Fibroblast of mammary gland (primary cell): Measurements from ENCODE around the gene SNX7.

Experiments
- DNase-seq: peaks from one replicate; pipeline ENCODE4 v3.0.0-alpha.2; 2010; ENCODE audit warnings: low read depth
- H3K4me3 ChIP-seq: 2 replicates; pipeline ENCODE4 v1.5.1; 2011; ENCODE audit warnings: low read depth, mild to moderate bottlenecking, low read length, moderate library complexity; ENCODE audit not compliant: control insufficient read depth
- TF ChIP-seq, protein P1 (sequence below): conservative IDR thresholded peaks from 2 replicates; pipeline ENCODE4 v1.5.1; 2011; ENCODE audit warnings: low read depth, low read length, inconsistent platforms; ENCODE audit not compliant: control insufficient read depth, insufficient read depth

SNX7 gene

GRCh38 chr1:98754176-98754575, 92.7 kb downstream of the SNX7 start:
- TF ChIP-seq, protein P1, sequence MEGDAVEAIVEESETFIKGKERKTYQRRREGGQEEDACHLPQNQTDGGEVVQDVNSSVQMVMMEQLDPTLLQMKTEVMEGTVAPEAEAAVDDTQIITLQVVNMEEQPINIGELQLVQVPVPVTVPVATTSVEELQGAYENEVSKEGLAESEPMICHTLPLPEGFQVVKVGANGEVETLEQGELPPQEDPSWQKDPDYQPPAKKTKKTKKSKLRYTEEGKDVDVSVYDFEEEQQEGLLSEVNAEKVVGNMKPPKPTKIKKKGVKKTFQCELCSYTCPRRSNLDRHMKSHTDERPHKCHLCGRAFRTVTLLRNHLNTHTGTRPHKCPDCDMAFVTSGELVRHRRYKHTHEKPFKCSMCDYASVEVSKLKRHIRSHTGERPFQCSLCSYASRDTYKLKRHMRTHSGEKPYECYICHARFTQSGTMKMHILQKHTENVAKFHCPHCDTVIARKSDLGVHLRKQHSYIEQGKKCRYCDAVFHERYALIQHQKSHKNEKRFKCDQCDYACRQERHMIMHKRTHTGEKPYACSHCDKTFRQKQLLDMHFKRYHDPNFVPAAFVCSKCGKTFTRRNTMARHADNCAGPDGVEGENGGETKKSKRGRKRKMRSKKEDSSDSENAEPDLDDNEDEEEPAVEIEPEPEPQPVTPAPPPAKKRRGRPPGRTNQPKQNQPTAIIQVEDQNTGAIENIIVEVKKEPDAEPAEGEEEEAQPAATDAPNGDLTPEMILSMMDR, result no peak
- no peak for DNase-seq
- no peak overlapping the region for H3K4me3 ChIP-seq

DNA sequence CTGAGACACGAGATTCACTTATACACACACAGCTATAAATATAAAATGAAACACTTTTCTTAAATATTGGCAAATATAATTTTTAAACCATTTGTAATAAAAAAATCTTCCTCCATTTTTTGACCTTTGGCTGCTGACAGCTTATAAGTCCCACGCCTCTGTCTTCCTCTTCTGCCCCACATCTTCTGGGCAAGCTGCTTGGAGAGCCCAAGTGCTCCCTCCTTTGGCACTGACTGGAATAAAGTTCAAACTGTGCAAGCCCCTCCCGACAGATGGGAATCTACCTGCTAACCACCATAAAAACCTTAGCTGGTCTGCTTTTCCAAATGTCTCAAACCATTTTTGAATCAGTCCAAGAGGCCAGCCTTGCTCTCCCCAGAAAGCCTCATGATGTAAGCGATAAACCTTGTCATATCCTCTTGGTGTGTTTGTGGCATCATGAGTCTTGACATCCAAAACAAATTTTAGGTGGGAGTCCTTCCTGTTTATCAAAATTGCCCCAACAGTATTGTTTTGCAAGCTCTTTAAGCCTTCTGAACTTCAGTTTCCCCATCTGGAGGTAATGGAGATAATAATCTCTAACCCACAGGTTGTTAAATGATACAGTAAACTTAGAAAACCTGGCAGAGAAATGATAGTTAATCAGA, 99.8 kb downstream of the SNX7 start:
- no peak overlapping the region for H3K4me3 ChIP-seq
- TF ChIP-seq, protein P1, result no peak
- peak; percentile 1 for DNase-seq

DNA sequence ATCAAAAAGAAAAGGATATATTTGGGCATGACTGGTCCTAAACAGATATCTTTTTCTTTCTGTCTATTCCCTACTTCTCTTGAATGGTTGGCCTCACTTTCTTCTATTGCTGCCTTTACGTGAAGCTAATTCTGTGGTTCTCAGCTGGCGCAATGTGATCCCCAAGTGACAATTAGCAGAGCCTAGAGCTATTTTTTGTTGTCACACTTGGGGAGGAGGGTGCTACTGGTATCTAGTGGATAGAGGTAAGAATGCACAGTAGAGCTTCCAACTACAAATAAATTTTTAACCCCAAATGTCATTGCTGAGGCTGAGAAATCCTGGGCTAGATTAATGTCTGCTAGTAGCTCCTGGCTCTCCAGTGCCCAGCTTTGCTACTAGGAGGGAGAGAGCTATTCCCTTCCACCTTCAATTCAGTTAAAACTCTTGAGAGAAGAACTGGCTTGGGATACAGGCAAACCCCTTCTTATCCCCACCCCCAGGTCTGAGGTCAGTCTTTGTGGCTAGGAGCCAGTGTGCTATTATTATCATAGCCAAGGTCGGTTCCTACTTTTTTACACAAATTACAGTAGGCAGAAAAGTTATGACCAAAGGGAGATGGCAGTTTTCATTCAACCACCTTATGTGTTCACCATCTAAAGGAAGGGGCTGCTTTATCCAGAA, 102.1 kb downstream of the SNX7 start:
- TF ChIP-seq, protein P1, result no peak
- no peak for DNase-seq
- H3K4me3 ChIP-seq, result no peak overlapping the region

DNA sequence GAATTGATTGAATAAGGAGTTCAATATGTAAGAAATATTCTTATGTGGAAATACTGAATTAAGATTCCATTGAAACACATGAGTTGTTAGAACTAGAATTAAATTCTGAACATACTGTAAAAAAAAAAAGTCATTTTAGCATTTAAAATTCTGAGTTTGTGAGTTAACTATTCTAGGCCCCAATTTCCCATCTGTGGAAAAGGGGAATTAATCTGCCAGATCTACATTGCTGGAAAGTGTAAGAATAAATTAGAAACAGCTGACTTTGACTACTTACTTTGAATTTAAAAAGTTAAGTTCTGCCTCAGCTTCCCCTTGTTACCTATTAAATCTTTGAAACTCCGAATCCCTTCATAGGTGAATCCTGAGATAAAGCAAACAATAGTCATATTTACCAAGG, 103.0 kb downstream of the SNX7 start:
- no peak overlapping the region for H3K4me3 ChIP-seq
- TF ChIP-seq, protein P1, result no peak
- no peak for DNase-seq

DNA sequence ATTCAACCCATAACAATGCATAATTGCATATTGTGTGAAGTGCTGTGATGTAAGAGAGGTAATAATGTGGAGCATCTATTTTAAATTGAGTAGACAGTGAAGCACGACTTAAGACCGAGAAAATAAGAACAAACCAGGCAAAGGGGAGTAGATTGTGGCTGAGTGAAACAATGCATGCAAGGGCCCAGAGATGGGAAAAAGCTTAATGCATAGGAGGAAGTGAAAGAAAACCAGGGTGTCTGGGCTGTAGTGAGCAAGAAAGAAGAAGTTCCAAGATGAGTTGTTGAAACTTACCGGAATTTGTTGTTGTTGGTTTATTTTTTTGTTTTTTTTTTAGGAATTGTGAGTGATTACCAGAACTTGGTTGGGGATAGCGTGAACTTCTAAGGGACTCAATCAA, 104.7 kb downstream of the SNX7 start:
- no peak for DNase-seq
- H3K4me3 ChIP-seq, result no peak overlapping the region
- TF ChIP-seq, protein P1, result no peak

DNA sequence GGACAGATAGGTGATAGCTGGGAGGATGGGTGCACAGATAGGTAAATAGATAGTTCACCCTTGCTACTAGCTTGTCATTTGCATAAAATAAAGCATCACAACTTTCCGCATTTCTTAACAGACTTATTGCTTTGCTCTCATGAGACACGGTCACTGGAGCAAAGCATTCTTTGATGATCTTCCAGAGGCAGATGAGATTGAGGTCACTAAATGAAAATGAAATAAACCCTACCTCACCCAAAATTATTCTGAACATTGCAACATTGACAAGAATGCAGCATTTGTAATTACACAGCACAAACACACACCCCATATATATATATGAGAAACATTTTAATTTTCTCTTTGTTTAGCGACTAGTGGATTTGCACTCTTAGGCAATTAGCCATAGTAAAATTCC, 107.6 kb downstream of the SNX7 start:
- TF ChIP-seq, protein P1, result no peak
- DNase-seq, result no peak
- no peak overlapping the region for H3K4me3 ChIP-seq

- TF ChIP-seq, protein P1, result no peak
- no peak overlapping the region for H3K4me3 ChIP-seq
- DNase-seq, result no peak
Observed at GRCh38 chr1:98781906-98782305, 120.4 kb downstream of the SNX7 start.
